HG02973 (cell line): Measurements from ENCODE around the gene IFITM1.
"Not testable (repeated sequence)": the region's sequence is repeated elsewhere in the genome, so short reads cannot be mapped to it uniquely, and the experiment has no call there.

Experiments used
- ATAC-seq: cut with Tn5 transposase; IDR thresholded peaks from one replicate; pipeline ENCODE4 v1.9.1; 2021; ENCODE audit warnings: moderate library complexity; ENCODE audit not compliant: unreplicated experiment

The IFITM1 gene

GRCh38 chr11:340539-341512 is 27.0 kb downstream of the IFITM1 start:
- no peak for ATAC-seq

- no peak for ATAC-seq
Observed at GRCh38 chr11:342328-342727, 28.5 kb downstream of the IFITM1 start.

- ATAC-seq = no peak
Observed at GRCh38 chr11:344836-345578, 31.2 kb downstream of the IFITM1 start.

- no peak for ATAC-seq
Observed at GRCh38 chr11:346529-346928, 32.7 kb downstream of the IFITM1 start.

GRCh38 chr11:349270-349954 is 35.6 kb downstream of the IFITM1 start:
- ATAC-seq = not testable (repeated sequence)

GRCh38 chr11:350033-350722 is 36.3 kb downstream of the IFITM1 start:
- not testable (repeated sequence) for ATAC-seq

GRCh38 chr11:350723-351255 is 36.9 kb downstream of the IFITM1 start:
- no peak for ATAC-seq

GRCh38 chr11:351411-351810 is 37.6 kb downstream of the IFITM1 start:
- ATAC-seq = no peak

- ATAC-seq = no peak
Observed at GRCh38 chr11:352456-353031, 38.7 kb downstream of the IFITM1 start.

- ATAC-seq = no peak
Observed at GRCh38 chr11:353179-353873, 39.5 kb downstream of the IFITM1 start.

- ATAC-seq = no peak
Observed at GRCh38 chr11:355581-356458, 42.0 kb downstream of the IFITM1 start.

GRCh38 chr11:356610-357009 is 42.8 kb downstream of the IFITM1 start:
- ATAC-seq = no peak

GRCh38 chr11:357582-357981 is 43.7 kb downstream of the IFITM1 start:
- ATAC-seq = no peak

GRCh38 chr11:358129-358800 is 44.4 kb downstream of the IFITM1 start:
- no peak for ATAC-seq

GRCh38 chr11:359181-359714 is 45.4 kb downstream of the IFITM1 start:
- ATAC-seq = no peak

- ATAC-seq = no peak
Observed at GRCh38 chr11:360326-361280, 46.8 kb downstream of the IFITM1 start.
